Stimulated activated CD4-positive, alpha-beta T cell treated with anti-CD3 and anti-CD28 coated beads, Interleukin-15, amount 100 ng/mL, for 1 hour (primary cell): Measurements from ENCODE around the gene DIP2C.

ENCODE experiments used
- DNase-seq, 2 donors: peaks; one replicate each; pipeline ENCODE4 v3.0.0-alpha.2; 2020; ENCODE audit warnings: low read depth in 1 of 2, low spot score in 1 of 2

DIP2C gene

DNA sequence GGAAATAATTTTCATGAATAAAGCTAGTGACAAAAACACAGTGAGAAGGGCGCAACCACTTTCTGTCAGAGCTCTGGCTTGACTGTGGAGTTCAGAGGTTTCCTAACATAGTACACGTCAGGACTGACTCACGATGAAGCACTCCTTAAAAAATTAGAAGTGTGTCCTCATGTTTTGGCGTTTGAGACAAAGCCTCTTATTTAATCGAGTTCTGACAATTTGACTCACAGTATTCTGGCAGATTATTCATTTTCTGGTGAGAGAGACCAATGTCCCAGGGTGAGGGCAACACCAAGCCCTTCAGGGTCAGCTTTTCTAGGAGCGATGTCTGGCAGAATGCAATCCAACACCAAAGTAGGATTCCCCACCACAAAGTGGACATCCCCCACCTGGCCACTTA, 108.7 kb downstream of the DIP2C start:
- DNase-seq = no peak

DNA sequence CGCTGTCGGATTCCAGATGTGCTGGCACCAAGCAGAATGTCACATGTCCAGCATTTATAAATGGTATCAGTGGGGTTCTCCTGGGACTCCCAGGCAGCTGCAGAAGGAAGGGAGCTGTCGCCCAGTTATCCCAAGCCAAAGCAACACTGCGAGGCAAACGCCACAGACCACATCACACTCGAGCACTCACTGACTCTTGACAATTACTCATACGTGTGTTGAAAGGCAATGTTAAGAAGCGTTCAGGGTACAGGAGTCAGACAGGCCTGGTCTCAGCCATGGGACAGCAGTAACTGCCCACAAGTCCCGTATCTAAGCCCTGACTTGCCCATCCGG, 113.4 kb downstream of the DIP2C start:
- DNase-seq = no peak

DNA sequence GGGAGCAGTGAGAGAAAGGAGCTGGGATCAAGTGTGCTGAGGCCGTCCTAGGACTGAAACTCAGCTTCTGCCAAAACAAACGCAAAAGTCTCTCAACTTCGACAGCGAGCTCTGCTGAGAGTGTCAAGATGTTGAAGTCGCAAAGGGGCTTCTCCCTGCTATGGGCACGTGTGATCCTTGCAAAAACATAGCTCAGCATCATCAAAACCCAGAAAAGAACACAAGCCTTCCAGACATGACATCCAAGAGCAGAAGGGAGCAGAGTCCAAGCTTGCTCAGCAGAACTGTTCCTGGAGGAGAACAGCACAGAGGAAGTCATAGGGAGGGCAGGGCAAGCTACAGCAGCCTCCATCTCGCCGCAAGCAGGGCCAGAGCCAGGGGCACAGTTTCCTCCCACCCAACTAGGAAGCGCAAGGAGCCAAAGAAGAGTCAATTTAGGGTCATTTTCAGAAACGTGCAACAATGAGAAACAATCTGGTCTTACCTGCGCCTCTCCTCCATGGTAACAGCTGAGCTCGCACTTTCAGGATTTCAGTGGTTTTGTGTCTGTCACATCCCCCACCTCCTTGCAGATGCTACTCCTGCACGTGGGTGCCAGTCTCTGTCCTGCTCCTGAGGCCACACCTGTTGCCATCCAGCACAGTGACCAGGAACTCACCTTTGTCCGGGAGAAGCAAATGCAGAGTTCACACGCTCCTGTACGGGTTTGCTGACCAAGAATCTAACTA, 113.9 kb downstream of the DIP2C start:
- DNase-seq = no peak

DNA sequence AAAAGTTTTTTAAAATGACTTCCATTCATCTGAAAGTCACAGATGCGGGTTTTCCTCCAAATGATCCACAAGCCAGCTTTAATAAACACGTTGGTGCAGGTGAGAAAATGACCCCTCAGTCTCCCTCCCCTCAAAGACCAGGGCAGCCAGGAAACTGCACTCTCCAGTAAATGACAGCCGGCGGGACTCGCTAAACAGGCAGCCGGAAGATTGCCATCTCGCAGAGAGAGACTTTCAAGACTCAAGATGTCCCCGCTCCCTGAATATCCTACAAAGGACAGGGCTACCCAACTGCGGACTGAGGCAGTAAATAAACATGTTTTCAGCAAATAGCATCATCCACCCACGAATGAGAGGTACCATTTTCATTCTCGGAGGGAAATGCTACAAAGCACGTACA, 116.8 kb downstream of the DIP2C start:
- no peak for DNase-seq

DNA sequence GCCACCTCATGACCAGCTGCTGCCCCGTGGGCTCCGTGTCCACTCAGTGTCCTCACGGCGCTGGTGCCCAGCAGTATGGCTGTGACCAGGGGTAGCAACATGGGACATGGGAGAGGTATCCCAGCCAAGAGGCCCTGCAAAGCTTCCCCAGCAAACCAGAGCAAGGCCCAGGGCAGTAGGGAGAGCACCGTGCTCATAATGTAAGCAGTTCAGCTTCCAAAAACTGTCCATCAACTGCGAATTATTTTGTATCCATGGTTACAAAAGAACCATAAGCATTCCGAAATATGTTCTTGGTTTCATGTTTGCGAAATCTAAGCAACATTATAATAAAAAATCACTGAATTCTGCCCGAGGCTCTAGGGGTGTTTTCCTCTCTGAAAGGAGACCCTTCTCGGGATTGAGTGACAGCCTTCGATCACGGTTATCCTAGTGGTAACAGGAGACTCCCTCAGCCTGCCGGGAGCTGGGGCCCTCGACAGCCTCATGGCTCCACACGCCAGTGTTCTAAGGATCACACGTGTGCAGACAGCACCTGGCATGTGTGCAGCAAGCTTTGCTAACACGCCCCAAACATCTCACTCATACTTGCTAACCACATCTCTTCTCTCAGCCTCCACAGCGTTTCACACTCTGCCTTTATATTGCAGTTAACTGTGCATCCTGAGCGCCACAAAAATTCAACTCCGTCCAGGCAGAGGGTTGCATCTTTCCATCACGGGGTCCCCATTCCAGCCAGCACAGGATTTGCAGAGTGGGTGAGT, 117.6 kb downstream of the DIP2C start:
- DNase-seq = no peak

DNA sequence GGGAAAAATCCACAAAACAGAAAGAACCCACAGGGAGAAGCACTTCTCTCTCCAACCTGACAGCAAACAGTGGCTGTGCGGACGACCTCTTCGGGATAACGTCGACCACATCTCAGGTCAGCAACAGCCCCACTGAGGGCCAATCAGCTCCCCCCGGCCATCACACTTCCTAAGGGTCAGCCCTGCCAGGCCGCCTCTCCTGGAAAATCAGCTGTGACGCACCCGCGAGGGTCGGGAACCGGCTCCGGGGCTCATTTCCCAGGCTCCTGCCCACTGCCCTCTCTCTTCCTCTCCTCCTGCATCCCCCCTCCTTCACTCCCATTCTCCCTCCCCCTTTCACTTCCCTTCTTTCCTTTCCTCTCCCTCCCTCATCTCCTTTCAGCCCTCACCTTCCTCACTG, 118.3 kb downstream of the DIP2C start:
- no peak for DNase-seq

DNA sequence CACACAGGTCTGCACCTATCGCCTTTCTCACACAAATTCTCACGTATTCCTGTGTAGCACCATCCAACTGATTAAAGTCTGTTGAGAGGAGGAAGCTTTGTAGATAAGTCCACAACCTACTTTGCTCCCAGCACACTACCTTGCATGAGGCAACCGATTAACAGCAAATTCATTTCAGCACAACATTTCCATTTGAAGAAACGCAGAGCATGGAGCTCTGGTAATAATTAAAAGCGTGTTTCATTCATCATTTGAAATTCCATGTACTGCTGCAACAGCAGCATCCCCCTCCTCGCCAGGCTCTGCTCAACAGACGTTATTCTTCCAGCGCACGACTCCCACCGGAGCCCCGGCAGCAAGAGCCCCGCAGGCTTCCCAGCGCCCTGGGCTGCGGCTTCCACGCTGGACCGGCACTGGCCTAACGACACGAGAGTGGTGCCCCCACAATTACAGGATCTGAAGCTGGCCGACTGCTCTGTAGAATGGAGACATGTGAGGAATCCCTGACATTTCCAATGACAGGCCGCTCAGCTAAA, 118.8 kb downstream of the DIP2C start:
- DNase-seq = no peak

DNA sequence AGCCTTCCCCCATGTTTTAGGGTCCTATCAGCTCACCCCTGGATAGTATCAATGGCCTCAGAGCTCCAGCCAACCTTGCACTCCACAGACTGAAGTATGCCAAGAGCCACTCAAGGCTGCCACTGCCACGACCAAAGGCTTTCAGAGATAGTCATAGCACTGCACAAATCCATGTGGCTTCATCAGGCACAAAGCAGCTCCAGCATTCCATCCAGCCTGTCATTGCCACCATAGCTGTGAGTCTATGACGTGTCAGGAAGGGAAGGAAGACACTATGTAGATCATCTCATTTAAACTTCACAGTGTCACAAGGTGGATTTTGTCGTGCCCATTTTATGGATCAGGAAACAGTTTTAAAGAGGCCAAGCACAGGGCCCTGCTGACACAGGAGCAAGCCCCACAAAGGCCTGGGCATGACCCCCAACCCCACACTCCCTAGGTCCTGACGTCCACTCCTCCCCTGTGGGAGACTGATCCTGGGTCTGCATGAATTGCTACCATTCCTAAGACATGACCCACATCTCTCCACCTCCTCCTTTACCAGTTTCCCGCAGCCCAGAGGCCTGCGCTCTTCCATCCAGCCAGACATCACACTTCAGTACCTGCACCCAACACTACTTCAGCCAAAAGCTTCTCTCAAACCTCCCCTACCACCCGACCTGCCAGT, 119.4 kb downstream of the DIP2C start:
- DNase-seq = no peak

DNA sequence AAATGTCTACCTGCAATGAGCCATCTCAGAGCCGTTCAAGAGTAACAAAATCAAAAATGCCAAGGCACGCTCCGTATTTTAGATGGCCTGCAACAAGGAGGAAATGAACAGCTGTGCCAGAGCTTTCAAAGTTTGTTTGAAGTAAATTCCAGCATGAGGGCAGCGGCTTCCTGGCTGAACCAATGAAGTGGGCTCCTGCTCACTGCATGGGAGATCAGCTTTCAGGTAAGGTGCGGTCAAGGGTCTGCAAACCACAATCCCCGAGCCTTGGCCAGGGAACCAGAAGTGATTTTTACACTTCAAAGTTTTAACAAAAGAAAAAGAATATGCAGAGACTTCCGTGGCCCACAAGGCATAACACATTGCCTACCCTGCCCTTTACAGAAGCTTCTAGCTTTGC, 120.6 kb downstream of the DIP2C start:
- no peak for DNase-seq

DNA sequence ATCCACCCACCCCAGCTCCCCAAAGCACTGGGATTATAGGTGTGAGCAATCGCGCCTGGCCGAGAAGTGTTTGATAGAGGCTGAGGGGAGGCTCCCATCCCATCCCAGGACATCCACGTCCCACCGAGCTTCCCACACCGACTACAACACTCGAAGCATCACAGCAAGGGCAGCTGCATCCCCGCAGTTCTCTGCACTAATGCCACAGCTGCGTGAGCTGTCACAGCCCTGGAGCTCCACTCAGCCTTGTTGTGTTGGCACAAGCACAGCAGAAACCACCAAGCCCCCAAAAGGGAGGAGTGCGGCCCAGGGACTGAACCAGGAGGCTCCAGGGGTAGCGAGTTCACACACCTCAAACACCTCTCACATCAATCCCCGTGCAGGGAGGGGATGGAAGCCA, 121.6 kb downstream of the DIP2C start:
- DNase-seq = no peak

DNA sequence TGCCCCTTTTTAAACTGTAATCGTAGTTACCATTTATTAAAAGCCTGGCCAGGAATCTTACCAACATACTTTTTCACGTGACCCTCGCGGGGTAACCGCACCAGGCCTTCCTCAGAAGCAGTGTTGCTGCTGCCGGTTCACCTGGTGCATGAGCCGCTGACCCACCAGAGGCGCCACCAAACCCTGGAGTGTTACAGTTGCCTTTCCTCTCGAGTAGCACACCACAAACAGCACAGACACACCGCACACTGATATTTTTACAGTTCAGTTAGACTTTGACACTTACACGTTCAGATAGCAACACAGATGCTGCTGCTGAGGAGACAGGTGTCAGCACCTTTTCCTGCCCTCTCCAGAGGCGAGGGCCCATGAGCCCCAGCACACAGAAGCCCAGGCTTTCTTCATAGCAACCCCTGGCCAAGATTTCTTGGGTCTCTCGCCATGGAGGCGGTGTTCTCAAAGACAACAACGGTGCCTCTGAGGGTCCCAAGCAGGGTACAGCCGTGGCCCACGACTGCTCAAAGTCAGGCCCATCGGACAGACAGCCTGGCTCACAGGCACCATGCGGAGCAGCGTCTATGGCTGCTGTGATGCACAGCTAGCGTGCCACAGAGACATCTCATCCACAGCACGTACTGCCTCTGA, 123.1 kb downstream of the DIP2C start:
- DNase-seq = no peak

DNA sequence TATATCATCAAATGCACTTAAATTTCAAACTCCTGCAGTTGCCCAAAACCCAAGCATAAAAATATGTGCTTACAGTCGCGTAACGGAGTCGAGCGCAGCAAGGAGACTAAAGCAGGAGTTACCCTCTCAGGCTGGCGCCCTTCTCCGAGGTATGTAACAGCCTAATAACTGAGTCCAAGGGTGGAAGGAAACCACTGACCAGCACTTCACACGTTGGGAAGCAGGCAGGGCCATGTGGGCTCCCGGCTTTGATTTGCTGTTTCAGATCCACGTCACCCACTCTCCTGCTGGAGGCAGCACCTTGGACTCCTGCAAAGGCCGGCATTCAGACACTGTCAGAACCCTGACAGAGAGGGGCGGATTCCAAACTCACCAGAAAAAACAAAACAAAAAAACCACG, 123.8 kb downstream of the DIP2C start:
- DNase-seq = no peak

DNA sequence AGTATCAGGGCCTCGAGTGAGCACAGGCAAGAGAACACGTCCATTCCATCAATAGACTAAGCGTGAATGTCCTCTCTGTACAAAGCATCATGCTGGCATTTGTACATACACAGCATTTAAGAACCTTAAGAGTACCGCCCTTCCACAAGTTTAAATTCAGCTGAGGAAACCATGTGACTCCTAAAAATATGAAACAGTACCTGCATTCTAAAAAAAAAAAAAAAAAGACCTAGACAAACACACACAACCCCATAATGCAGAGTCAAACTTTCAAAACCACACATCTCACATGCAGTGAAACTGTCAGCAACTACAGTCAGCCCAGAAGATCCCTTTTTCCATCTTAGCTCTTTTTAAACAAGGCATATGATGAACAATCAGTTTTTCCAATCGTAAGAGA, 124.3 kb downstream of the DIP2C start:
- DNase-seq = no peak

DNA sequence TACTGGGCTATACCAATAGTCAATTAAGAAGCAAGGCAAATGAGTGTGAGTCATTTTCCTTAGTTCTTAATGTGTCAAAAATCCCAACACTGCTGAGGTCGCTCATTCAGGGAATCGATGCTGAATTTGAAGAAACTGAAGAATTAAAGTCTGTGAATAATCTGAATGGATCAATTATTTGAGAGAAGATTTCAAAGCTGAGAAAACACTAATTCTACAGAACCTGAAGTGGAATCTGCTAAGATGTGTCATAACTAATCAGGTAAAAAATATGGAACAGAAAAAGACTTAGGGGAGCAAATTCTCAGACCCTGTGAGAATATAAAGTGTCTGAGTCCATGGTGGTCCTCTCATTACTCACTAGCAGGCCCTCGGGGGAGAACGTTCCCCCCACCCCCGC, 125.6 kb downstream of the DIP2C start:
- DNase-seq = no peak

DNA sequence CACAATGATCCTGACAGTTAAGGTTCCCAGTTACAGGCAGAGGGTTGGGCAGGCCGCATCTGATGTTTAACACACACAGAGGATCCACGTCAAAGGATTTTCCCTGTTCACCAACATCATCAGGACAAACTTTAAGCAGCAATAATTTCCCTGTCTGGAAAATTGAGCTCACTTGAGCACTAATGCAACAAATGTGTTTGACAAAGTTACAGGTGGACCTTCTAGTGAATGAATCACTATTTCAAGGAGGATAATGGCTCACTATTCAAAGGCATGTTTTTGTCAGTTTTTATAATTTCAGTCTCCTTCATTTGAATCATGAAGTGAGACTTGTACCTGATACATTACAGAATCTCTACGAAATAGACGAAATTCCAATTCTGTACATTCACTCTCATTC, 127.3 kb downstream of the DIP2C start:
- no peak for DNase-seq

DNA sequence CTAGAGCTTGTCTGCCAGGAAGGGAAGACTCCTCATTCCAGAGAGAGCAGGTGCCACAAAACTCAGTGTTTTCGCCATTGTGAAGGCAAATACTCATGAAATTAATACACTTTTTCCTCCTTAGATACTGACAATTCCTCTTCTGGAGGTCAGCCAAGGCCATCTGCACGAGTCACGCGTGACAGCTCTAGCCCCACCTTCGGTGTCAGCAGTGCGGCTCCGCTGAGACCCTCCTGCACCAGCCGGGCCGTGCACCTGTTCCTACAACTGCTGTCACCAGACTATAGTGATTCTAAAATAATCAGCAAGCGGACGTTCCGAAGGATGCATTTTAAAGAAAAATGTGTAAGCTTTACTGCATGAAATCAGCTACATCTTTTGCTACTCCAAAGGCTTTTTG, 127.7 kb downstream of the DIP2C start:
- no peak for DNase-seq

DNA sequence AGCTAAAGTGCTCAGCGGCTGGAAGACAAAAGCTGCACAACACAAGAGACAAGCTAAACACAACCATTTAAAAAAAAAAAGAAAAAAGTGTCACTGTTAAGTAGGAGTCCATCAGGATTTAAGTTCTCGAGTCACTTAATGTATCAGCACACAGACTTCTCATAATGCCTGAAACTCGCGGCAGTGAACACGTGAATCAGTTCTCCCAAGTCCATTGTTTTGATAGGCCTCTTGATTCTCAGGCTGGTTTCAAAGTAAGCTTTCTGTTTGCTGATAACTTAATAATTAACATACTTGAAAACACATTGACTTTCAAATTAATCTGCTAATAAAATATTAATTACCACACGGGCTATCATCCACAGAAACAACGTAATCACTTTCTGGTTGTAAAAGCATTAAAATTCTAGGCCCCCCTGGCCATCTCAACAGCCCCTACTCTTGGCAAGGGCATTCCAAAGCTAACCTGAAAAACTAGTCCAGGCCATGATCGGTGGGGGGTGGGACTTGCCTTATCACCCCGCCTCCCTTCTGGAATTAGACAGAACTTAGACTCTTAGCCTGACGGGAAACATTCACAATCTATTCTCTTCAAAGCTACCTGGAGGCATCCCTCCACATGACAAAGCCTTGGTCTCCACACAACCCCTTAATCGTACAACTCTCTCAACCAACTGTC, 129.0 kb downstream of the DIP2C start:
- DNase-seq = no peak

DNA sequence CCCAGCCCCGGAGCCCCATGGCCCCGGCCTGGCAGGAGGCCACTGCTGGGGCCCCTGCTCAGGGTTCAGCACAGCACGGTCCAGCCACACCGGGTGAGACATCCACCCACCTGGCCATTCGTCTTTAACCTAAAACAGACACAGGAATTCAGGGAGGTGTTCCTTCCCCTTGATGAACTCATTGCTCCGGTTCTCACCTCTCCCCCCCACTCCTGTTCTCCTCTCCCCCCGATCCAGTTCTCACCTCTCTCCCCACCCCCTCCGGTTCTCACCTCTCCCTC, 129.8 kb downstream of the DIP2C start:
- DNase-seq = no peak

DNA sequence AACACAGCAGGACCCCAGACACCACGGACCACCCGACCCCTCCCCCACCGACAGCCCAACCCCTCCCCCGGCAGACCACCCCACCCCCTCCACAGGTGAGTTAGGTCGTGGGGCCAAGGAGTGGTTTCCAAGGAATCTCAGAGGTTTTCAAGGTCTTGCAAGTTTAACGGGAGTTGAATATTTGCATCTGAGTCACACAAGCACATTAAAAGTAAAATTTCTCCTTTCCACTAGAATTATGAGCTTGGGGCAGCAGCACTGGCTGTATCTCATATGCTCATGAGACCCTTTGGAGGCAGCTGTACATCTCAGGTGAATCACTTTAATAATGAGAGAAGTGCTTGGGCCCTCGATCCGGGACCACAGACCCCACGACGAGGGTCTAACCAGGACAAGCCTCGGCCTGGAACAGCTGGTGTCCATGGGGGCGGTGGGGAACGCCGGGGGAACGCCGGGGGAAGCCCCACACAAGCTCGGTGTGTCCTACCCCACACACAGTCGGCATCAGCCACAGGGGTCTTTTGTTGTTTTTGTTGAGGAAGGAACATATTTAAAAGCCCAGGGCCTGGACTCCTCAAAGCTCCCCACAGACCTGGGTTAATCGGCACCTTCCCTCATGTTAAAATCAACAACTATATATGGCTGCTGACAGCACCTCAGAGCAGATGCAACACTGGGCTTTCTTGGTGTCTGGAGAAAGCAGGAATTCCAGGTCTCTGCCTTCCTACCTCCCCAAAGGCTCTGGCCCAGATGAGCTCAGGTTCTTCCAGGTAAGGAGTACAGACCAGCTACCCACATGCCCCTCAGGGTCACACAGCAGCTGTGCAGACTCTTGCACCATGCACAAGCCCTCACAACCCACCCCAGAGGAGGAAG, 130.3 kb downstream of the DIP2C start:
- no peak for DNase-seq

DNA sequence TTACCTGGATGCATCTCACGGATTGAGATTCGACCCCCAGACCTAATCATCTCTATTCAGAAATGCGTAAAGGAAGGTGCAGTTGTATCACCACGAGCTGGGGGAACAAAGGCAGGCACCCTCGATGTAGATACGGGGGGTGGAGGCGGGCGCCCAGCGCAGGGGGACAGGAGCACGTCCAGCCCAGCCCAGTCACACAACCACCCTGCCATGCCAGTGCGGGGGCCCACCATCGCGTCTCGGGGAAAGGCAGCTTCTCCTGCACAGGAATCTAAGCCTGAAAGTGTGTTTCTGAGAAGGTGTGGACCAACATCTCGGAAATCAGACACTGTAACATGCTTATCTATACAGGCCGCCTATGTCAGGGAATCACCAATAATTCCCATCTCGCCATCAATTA, 131.1 kb downstream of the DIP2C start:
- DNase-seq = no peak
